IPS-11a (cell line): ENCODE data around the gene CEP76.
"Not testable (repeated sequence)": the region's sequence is repeated elsewhere in the genome, so short reads cannot be mapped to it uniquely, and the experiment has no call there.

ENCODE experiments used
- H3K4me3 ChIP-seq: one replicate; pipeline ENCODE4 v1.5.1; 2013; ENCODE audit warnings: low read depth, low read length, control low read depth

CEP76 gene

GRCh38 chr18:12645751-12646203, 56.7 kb downstream of the CEP76 start:
- no peak overlapping the region for H3K4me3 ChIP-seq

DNA sequence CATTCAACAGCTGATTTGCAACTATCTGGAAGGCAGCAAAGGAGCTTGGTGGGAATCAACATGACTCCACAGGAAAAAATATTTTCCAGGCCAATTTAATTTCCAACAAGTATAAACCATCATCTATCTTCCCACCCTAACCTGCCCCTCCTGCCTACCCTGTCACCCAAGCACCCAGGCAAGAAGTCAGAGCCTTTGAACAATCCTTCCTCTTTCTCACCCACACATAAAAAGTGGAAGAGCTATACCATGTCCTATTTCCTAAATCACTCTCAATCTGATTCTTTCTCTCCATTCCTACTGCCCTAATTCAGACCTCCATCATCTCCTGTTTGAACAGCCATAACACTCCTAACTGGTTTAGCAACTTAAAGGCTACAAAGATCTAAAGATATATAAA, 57.3 kb downstream of the CEP76 start:
- H3K4me3 ChIP-seq: no peak overlapping the region

- not testable (repeated sequence) for H3K4me3 ChIP-seq
These were observed 58.8 kb downstream of the CEP76 start for GRCh38 chr18:12643756-12644155.

DNA sequence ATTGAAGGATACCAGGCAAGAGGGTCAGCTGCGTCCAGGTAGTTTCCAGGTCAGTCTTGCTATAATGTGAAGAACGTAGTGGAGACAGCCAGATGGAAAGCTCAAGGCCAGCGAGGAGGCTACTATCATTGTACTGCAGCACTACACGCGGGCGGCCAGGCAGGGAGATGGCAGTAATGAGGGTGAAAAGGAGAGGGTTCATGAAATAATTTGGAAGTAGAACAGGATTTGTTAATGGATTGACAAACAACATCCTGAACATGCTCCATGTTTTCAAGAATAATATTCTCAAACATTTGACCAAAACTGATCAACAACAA, 61.7 kb downstream of the CEP76 start:
- no peak overlapping the region for H3K4me3 ChIP-seq

GRCh38 chr18:12639990-12640880, 62.3 kb downstream of the CEP76 start:
- no peak overlapping the region for H3K4me3 ChIP-seq

DNA sequence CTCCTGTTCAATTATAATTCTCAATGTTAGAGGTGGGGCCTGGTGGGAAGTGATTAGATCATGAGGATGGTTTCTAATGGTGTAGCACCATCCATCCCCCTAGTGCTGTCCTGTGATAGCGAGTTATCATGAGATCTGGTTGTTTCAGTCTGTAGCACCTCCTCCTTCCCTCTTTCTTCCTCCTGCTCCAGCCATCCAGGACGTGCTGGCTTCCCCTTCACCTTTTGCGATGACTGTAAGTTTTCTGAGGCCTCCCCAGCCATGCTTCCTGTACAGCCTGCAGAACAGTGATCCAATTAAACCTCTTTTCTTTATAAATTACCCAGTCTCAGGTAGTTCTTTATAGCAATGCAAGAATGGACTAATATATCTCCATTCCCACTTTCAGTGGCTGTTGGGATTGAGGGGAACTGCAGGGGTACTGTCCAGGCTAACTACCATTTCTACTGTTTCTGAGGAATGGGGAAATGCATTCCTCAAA, 63.8 kb downstream of the CEP76 start:
- no peak overlapping the region for H3K4me3 ChIP-seq

DNA sequence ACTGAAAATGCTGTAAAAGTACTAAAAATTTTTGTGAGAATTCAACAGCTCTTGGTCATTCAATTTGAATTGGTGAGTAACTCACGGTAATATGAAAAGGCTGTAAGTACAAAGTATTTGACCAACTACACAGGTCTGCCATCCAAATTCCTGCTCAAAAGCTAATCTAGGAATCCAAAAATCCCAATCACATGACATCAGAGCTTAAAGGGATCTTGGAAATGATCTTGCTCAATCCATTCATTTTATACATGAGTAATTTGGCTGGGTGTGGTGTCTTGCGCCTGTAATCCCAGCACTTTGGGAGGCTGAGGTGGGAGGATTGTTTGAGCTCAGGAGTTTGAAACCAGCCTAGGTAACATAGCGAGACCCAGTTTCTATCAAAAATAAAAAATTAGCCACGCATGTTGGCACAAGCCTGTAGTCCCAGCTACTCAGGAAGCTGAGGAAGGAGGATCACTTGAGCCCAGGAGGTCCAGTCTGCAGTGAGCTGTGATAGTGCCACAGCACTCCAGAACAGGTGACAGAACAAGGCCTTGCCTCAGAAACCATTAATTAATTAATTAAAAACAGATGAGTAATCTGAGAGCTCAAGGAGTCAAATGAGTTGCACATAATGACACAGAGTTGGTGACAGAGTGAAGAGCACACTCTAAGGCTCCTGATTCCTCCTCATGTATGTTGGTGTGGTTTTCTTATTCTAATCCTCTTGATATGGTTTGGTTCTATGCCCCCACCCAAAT, 64.5 kb downstream of the CEP76 start:
- no peak overlapping the region for H3K4me3 ChIP-seq

DNA sequence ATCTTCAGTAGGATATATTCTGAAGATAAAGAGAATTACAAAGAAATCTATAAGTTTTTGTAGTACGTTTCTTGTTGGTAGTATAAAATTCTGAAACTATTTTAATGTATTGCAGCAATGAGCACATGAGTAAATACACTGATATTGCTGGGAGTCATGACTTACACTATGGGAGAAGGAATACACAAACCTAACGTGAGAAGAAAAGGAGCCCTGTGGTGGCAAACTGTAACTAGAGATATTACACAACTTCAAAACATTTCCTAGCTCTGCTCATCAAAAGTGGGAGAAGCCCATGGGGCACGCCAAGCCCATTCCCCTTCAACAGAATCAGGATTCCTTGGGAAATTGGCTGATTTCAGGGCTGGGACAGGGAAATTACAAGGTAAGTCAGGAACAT, 65.1 kb downstream of the CEP76 start:
- no peak overlapping the region for H3K4me3 ChIP-seq

DNA sequence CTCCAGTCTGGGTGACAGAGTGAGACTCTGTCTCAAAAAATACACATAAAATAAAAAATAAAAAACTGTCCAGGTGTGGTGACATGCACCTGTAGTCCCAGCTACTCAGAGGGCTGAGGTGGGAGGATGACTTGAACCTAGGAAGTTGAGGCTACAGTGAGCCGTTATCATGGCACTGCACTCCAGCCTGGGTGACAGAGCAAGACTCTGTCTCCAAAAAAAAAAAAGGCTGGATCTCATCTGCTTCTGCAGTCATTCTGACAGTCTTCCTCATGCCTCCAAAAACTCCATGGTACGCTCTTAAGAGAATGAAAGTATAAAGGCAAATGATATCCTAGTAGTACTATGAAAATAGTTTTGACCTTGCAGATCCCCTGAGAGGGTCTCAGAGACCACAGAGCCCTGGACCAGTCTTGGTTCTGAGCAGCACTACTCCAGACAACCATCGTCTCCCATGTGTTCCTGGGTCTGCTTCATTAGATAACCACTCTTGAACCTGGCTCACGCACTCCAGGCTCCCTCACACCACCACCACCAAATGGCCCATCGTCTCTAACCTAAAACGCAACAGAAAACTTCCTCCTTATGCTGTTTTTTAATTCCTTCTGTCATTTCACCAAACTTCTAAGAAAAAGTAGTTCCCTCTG, 70.6 kb downstream of the CEP76 start:
- no peak overlapping the region for H3K4me3 ChIP-seq

DNA sequence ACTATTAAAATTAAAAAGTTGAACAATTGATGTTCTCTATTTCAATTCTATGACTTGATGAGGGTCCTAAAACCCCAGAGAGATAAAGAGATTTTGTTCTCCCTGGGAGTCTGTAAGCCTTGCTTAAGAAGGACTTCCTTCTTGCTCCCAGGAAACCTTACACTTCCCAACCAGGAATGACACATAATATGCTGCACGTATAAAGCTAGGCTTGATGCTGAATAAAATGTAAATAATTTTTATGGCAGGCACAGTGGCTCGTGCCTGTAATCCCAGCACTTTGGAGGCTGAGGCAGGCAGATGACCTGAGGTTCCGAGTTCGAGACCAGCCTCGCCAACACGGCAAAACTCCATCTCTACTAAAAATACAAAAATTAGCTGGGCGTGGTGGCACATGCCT, 72.4 kb downstream of the CEP76 start:
- no peak overlapping the region for H3K4me3 ChIP-seq

GRCh38 chr18:12628706-12629702, 73.5 kb downstream of the CEP76 start:
- no peak overlapping the region for H3K4me3 ChIP-seq

DNA sequence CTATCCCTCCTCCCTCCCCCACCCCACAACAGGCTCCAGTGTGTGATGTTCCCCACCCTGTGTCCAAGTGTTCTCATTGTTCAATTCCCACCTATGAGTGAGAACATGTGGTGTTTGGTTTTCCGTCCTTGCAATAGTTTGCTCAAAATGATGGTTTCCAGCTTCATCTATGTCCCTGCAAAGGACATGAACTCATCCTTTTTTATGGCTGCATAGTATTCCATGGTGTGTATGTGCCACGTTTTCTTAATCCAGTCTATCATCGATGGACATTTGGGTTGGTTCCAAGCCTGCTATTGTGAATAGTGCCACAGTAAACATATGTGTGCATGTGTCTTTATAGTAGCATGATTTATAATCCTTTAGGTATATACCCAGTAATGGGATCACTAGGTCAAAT, 75.3 kb downstream of the CEP76 start:
- H3K4me3 ChIP-seq: not testable (repeated sequence)

- H3K4me3 ChIP-seq: no peak overlapping the region
These were observed 77.3 kb downstream of the CEP76 start for GRCh38 chr18:12625241-12625640.
